Esophagus (tissue), 2 donors: ENCODE measurements around the gene PTPRU. TPM values are rescaled to one million over a fixed set of nuclear protein-coding genes. Genes with fewer than 3 reads are reported as not detected.

ENCODE experiments used
- H3K27ac ChIP-seq, 2 donors: one replicate each; pipeline ENCODE4 v1.5.1; 2013; ENCODE audit warnings: low read depth in 2 of 2, mild to moderate bottlenecking in 2 of 2, inconsistent platforms in 1 of 2, low read length in 1 of 2, moderate library complexity in 1 of 2
- H3K27me3 ChIP-seq, 2 donors: one replicate each; pipeline ENCODE4 v1.6.1; 2013; ENCODE audit warnings: low read length in 2 of 2, control low read depth in 1 of 2, mild to moderate bottlenecking in 1 of 2; ENCODE audit not compliant: insufficient read depth in 2 of 2, control insufficient read depth in 1 of 2
- H3K36me3 ChIP-seq, 2 donors: one replicate each; pipeline ENCODE4 v1.6.1; 2013; ENCODE audit warnings: low read length in 1 of 2; ENCODE audit not compliant: control insufficient read depth in 2 of 2, insufficient read depth in 2 of 2
- H3K4me1 ChIP-seq, 2 donors: one replicate each; pipeline ENCODE4 v1.6.1; 2013; ENCODE audit warnings: low read length in 1 of 2; ENCODE audit not compliant: control insufficient read depth in 2 of 2, insufficient read depth in 2 of 2
- H3K4me3 ChIP-seq, 2 donors: one replicate each; pipeline ENCODE4 v1.5.1; 2013; ENCODE audit warnings: low read length in 2 of 2, mild to moderate bottlenecking in 2 of 2, low read depth in 1 of 2, moderate library complexity in 1 of 2
- H3K9me3 ChIP-seq, 2 donors: one replicate each; pipeline ENCODE4 v1.6.1; 2013; ENCODE audit warnings: mild to moderate bottlenecking in 2 of 2, low read depth in 1 of 2, low read length in 1 of 2, moderate library complexity in 1 of 2; ENCODE audit not compliant: control insufficient read depth in 2 of 2, insufficient read depth in 1 of 2
- WGBS, 2 donors: extraction: QIAGEN DNeasy Blood & Tissue Kit; methylation state at CpG; one replicate each; pipeline ENCODE4 v1.1.7; 2013; 5-methylcytosine and 5-hydroxymethylcytosine counted together
- polyA plus RNA-seq, 2 donors: library from polyadenylated mRNA; stranded (reverse); fragments of 200-250 nt; gene quantifications; one replicate each; pipeline ENCODE4 v1.2.3, GENCODE V29; 2013
- donor health status: healthy with polysubstance abuse.
- donor health status: Bipolar disorder and iron deficiency.

PTPRU gene
- polyA plus RNA-seq, 2 donors = 3.7 to 4.0 TPM

DNA sequence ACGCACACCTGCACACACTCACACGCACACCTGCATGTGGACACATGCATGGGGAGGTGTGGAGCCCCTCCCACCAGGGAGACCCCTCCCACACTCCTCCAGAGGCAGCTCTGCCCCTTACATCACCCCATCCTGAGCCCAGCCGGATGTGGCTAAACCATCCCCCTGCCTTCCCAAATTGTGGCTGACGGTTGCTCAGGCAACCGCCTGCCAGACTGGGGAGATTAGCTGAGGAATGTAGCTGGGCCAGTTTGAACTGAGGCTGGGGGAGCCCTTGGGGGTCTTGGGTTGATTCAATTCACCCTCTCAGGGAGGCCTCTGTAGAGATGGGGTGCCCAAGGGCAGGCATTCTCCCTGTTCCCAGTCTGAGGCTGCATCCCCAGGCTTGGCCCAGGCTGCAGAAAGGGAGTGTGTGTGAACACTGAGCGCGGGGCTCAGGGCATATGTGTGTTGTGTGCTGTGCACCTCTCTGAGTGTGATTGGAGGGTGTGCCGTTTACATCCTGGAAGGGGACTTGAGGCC, 12.9 kb downstream of the PTPRU start:
- Histone ChIP-seq H3K27ac (no peak overlapping the region), H3K4me3 (no peak overlapping the region), H3K9me3 (no peaks in the 10 kb centered on the region), H3K4me1 (peaks cover 2% of the 10 kb centered on the region in 2 donors), H3K27me3 (no peaks in the 10 kb centered on the region), H3K36me3 (no peaks in the 10 kb centered on the region)
- WGBS, 2 donors = 29 to 40% methylated on average over 8 of the region's 8 CpGs

DNA sequence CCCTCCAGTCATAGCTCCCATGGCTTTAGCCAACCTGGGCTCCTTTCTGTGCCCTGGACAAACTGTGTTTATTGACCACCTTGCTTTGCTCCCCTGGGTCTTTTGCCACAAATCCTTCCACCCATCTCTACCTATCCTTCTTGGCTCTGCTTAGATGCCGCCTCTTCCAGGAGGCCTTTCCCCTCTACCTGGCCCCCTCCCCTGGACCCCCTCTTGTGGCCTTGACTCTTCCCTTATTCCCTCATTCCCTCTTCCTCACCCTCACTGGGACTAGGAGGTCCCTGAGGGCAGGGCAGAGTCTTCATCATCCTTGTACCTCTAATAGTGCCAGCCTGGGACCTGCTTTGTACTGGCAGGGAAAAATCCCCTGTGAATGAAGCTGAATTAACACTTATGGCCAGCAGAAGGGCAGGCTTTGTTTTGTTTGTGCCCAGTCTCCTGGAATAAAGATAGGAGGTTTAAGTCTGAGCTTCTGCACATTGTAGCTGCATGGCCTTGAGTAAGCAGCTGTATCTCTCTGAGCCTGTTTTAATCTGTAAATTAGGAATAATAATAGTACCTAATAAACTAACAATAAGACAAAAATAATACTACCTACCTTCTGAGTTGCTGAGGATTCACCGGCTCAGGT, 13.7 kb downstream of the PTPRU start:
- Histone ChIP-seq H3K4me1 (peaks cover 2% of the 10 kb centered on the region in 2 donors), H3K27ac (no peak overlapping the region), H3K4me3 (no peak overlapping the region), H3K36me3 (no peaks in the 10 kb centered on the region), H3K27me3 (no peaks in the 10 kb centered on the region), H3K9me3 (no peaks in the 10 kb centered on the region)
- 92 to 98% methylated on average over 2 of the region's 2 CpGs for WGBS, 2 donors

DNA sequence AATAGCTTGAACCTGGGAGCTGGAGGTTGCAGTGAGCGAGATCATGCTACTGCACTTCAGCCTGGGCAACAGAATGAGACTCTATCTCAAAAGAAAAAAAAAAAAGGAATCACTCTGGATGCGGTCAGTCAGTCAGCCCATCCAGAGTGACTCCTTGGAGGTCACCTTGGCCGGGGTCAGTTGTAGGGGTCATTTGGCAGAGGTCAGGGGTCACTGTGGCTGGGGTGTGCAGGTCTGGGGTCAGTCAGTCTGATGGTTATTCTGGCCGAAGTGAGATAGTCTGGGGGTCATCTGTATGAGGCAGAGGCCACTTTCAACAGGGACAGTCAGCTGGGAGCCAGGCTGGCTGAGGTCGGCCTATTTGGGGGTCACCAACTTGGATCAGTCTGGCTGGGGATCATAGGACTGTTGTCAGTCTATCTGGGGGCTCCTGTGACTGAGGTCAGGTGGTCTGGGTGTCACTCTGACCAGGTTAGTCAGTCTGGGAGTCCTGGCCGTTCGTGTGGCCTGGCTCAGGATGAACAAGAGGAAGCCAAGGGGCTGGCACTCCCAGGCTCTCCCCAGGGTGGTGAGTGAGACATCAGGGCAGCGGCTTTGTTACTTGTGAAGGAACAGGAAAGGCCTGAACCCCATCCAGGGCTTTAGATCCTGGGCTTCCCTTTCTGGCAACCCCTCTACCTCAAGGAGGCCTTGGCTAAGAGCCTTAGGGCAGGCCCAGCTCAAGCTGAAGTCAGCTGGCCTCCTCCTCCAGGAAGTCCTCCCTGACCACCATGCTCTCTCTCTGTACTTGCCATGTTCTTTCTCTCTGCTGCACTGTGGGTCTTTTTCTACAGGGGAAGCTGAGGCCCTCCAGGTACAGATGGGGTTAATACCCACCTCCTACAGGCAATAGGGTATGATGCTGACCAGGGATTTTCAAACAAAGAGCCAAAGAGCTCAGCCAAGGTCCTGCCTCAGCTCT, 15.1 kb downstream of the PTPRU start:
- Histone ChIP-seq H3K27me3 (no peaks in the 10 kb centered on the region), H3K36me3 (no peaks in the 10 kb centered on the region), H3K4me1 (peaks cover 2% of the 10 kb centered on the region in 2 donors), H3K4me3 (no peak overlapping the region), H3K9me3 (no peaks in the 10 kb centered on the region), H3K27ac (no peak overlapping the region)
- 78 to 81% methylated on average over 8 of the region's 8 CpGs for WGBS, 2 donors

DNA sequence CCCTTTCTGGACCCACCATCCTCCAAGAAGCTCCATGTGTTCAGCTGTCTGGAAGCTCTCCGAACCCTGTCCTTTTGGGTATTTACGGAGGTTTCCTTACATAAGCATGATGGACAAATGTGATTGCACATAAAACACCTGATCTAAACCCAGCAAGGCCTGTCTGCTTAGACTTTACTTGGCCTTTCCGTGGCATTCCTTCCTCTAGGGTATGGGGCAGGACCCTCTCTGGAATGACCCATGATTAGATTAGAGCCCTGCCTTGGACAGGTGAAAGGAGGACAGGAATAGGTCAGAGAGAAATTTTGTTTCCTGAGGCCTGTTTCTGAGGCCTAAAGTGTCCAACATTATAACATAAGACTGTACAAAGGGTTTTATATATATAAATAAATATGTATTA, 16.9 kb downstream of the PTPRU start:
- H3K27me3 ChIP-seq = peaks cover 0 to 4% of the 10 kb centered on the region in 2 donors
- WGBS, 2 donors = 92 to 95% methylated on average over 3 of the region's 3 CpGs
- H3K9me3 ChIP-seq = no peaks in the 10 kb centered on the region
- H3K4me3 ChIP-seq = no peak overlapping the region
- H3K36me3 ChIP-seq = no peaks in the 10 kb centered on the region
- no peak overlapping the region for H3K27ac ChIP-seq
- peaks cover 2 to 4% of the 10 kb centered on the region in 2 donors for H3K4me1 ChIP-seq

DNA sequence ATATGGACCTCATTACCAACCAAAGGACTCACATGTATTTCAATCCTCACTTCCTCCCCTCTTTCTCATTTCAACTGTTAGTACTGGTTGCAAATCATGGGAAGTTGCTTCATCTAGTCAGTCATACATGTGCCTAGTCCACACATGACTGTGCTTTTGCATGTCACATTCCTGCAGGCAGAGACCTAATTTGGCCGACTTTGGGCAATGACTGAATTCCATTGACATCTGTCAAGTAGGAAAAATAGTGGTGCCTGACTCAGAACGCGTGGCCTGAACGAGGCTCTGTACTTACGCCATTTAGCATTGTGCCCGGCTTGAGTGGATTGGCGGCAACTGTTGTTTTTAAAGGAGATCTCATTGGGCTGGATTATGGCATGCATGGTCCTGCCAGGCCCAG, 18.0 kb downstream of the PTPRU start:
- Histone ChIP-seq H3K4me3 (no peak overlapping the region), H3K4me1 (peaks cover 3 to 9% of the 10 kb centered on the region in 2 donors), H3K27me3 (peaks cover 0 to 12% of the 10 kb centered on the region in 2 donors), H3K36me3 (no peaks in the 10 kb centered on the region), H3K27ac (no peak overlapping the region), H3K9me3 (no peaks in the 10 kb centered on the region)
- WGBS, 2 donors = 76 to 84% methylated on average over 7 of the region's 7 CpGs

DNA sequence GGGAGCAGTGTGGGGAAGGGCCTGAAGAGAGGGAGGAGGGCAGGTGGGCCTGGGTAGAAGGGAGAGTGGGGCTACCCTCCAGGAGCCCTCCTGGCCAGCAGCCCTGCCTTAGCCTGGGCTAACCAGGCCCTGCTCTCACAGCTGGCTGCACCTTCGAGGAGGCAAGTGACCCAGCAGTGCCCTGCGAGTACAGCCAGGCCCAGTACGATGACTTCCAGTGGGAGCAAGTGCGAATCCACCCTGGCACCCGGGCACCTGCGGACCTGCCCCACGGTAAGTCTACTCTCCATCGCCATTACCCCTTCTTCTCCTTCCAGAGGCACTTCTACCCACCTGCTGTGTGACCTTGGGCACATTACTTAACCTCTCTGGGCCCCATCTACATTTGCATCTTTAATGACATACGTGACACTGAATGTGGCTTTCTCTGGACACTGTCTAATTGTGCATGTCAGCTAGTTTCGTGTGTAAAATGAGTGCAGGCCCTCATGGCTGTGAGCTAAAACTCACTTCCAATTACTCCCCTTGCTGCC, 18.9 kb downstream of the PTPRU start:
- Histone ChIP-seq H3K4me1 (peaks cover 3 to 15% of the 10 kb centered on the region in 2 donors), H3K36me3 (no peaks in the 10 kb centered on the region), H3K27ac (no peak overlapping the region), H3K4me3 (no peak overlapping the region), H3K27me3 (peaks cover 0 to 16% of the 10 kb centered on the region in 2 donors), H3K9me3 (no peaks in the 10 kb centered on the region)
- 86 to 94% methylated on average over 9 to 10 of the region's 10 CpGs for WGBS, 2 donors

DNA sequence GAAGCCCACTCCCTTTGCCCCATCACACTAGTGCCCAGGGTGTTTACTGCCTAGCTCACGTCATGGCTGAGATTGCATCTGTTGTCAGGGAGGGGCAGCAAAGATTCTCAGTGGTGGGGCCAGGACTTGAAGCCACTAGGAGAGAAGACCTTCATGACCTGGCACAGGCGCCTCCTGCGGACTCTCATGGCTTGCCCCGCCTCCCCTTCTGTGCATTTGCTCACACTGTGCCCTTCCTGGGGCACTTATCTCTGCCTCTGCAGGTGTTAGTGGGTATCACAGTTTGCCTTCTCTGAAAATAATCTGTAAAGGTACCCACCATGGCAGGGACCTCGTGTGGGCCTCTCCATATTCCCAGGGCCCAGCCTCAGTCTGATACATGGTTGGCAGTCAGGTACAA, 20.1 kb downstream of the PTPRU start:
- Histone ChIP-seq H3K4me3 (no peak overlapping the region), H3K9me3 (no peaks in the 10 kb centered on the region), H3K36me3 (no peaks in the 10 kb centered on the region), H3K4me1 (peaks cover 3 to 16% of the 10 kb centered on the region in 2 donors), H3K27ac (no peak overlapping the region), H3K27me3 (peaks cover 0 to 16% of the 10 kb centered on the region in 2 donors)
- 79 to 80% methylated on average over 5 of the region's 5 CpGs for WGBS, 2 donors

DNA sequence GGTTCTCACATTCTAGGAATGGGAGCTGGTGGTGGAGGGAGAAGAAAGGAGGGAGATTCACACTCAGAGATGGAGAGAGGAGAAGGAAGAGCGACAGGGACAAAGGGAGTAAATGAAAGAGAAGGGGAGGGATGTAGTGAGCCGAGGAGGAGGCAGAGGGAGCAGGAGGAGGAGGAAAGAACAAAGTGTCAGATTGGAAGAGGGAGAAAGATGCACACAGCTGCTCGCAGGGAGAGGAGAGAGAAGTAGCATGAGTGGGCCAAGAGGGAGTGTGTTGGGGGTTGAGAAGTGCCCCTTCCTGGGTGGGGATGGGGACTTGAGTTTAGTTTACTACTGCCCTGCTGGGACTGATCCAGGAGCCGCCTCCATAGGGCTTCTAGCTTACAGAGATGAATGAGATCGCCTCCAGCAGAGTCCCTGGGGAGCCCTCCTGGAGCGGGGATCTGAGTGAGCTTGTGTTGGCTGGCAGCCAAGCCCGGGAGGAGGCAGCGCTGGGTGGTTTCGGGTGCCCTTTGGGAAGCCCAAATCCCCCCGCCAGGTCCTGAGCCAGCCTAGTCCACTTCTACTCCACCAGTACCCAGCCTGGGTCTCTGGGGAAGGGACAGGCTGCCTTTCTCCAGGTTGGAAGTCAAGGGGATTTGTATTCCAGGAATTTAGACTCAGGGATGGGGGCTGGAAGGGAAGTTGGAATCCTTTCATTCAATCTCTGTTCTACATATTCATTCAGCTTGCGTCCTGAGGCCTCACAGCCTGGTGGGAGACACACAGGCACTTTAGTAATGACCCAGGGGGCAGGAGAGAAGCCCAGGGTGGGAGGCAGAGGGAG, 20.9 kb downstream of the PTPRU start:
- Histone ChIP-seq H3K4me1 (peaks cover 3 to 16% of the 10 kb centered on the region in 2 donors), H3K4me3 (no peak overlapping the region), H3K27me3 (peaks cover 0 to 16% of the 10 kb centered on the region in 2 donors), H3K36me3 (no peaks in the 10 kb centered on the region), H3K9me3 (no peaks in the 10 kb centered on the region), H3K27ac (no peak overlapping the region)
- 40 to 42% methylated on average over 11 of the region's 11 CpGs for WGBS, 2 donors
